ENCODE results near the gene TNIP2. TPM values are rescaled to one million over a fixed set of nuclear protein-coding genes. Genes with fewer than 3 reads are reported as not detected.
A peak's percentile ranks its signal among the peaks of the same experiment; 100 is the strongest.

TNIP2 gene
- total and polyA plus RNA-seq, 2 of the 13 experiments (the other 11 are each of a cell fraction or from before 2014, with no cell fraction given): 25.6 to 38.0 TPM

DNA sequence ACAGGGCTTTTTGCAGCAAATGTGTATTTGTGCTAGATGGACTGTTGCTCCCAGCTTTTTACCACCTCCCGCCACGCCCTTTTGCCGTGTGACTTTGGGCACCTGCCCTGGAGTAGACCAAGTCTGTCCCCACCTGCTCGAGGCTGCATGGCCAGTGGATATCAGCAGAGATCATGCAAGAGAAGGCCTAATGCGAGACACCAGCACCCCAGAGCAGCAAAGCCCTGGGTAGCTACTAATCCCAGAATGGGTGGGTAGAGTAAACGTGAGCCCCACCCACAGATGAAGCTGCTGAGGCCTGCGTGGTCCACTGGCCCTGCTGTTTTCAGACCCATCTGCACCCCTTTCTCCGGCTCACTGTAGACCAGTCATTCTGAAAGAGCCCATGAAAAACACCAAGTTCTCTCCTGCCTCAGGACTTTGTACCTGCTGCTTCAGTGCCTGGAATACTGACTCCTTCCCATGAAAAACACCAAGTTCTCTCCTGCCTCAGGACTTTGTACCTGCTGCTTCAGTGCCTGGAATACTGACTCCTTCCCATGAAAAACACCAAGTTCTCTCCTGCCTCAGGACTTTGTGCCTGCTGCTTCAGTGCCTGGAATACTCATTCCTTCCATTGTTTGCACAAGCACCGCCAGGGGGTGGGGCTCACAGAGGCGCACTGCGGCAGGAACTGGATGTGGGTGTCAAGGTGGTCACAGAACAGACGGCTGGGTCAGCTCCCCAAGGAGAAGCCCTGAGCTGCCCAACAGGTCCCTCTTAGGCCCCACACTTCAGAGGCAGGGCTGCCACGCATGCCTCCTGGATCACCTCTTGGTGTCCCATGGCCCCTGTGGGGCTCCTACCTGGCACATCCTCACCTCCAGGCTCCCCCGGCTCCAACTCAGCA lies 5.1 kb upstream of the TNIP2 start (continued):
- TF ChIP-seq, protein P1, sequence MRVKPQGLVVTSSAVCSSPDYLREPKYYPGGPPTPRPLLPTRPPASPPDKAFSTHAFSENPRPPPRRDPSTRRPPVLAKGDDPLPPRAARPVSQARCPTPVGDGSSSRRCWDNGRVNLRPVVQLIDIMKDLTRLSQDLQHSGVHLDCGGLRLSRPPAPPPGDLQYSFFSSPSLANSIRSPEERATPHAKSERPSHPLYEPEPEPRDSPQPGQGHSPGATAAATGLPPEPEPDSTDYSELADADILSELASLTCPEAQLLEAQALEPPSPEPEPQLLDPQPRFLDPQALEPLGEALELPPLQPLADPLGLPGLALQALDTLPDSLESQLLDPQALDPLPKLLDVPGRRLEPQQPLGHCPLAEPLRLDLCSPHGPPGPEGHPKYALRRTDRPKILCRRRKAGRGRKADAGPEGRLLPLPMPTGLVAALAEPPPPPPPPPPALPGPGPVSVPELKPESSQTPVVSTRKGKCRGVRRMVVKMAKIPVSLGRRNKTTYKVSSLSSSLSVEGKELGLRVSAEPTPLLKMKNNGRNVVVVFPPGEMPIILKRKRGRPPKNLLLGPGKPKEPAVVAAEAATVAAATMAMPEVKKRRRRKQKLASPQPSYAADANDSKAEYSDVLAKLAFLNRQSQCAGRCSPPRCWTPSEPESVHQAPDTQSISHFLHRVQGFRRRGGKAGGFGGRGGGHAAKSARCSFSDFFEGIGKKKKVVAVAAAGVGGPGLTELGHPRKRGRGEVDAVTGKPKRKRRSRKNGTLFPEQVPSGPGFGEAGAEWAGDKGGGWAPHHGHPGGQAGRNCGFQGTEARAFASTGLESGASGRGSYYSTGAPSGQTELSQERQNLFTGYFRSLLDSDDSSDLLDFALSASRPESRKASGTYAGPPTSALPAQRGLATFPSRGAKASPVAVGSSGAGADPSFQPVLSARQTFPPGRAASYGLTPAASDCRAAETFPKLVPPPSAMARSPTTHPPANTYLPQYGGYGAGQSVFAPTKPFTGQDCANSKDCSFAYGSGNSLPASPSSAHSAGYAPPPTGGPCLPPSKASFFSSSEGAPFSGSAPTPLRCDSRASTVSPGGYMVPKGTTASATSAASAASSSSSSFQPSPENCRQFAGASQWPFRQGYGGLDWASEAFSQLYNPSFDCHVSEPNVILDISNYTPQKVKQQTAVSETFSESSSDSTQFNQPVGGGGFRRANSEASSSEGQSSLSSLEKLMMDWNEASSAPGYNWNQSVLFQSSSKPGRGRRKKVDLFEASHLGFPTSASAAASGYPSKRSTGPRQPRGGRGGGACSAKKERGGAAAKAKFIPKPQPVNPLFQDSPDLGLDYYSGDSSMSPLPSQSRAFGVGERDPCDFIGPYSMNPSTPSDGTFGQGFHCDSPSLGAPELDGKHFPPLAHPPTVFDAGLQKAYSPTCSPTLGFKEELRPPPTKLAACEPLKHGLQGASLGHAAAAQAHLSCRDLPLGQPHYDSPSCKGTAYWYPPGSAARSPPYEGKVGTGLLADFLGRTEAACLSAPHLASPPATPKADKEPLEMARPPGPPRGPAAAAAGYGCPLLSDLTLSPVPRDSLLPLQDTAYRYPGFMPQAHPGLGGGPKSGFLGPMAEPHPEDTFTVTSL (CRISPR knock-in tag; IDR thresholded peaks at IDR 0.05; ENCODE audit: borderline replicate concordance): 0 out of 2 replicates have a peak, but pooled peaks have one; percentile 15
- TF ChIP-seq FOXP1 (IDR thresholded peaks at IDR 0.05) (no peak), FOXP1 (CRISPR knock-in tag; IDR thresholded peaks at IDR 0.05) (no peak), ZNF263 (CRISPR knock-in tag; IDR thresholded peaks at IDR 0.05) (no peak), ATF7 (IDR thresholded peaks at IDR 0.05) (no peak), ATF7 (CRISPR knock-in tag; IDR thresholded peaks at IDR 0.05) (no peak), POLR2G (IDR thresholded peaks at IDR 0.05; ENCODE audit: low read depth, low read length) (peak; percentile 54; the same call in 1 of the 2 replicates), MAFF (IDR thresholded peaks at IDR 0.05; ENCODE audit: low read depth, low read length) (no peak), ZNF468 (CRISPR knock-in tag; IDR thresholded peaks at IDR 0.05) (no peak), TBX2 (CRISPR knock-in tag; IDR thresholded peaks at IDR 0.05; ENCODE audit: borderline replicate concordance) (peak; percentile 24), ZNF12 (CRISPR knock-in tag; IDR thresholded peaks at IDR 0.05) (peak; percentile 46; the same call in 1 of the 2 replicates), ZNF296 (CRISPR knock-in tag; conservative IDR thresholded peaks at IDR 0.05) (peak; percentile 8; the same call in 1 of the 2 replicates), ZXDC (CRISPR knock-in tag; IDR thresholded peaks at IDR 0.05) (no peak), MAZ (IDR thresholded peaks at IDR 0.05; ENCODE audit: borderline replicate concordance, low read depth, low read length) (peak; percentile 60; the same call in 1 of the 2 replicates), MAZ (CRISPR knock-in tag; IDR thresholded peaks at IDR 0.05; ENCODE audit: low read depth) (0 out of 2 replicates have a peak, but pooled peaks have one; percentile 32), ZNF792 (CRISPR knock-in tag; IDR thresholded peaks at IDR 0.05) (peak; percentile 65; the same call in 1 of the 2 replicates), AFF4 (CRISPR knock-in tag; IDR thresholded peaks at IDR 0.05) (no peak), RARG (CRISPR knock-in tag; IDR thresholded peaks at IDR 0.05; ENCODE audit: low read depth) (no peak)
